ENCODE data around the gene GMFB.

The GMFB gene

GRCh38 chr14:54497224-54497623, 8.4 kb upstream of the GMFB start:
- no peak for FAIRE-seq
- no peak for DNase-seq (ENCODE audit: extremely low spot score, insufficient read length, low read depth)

- FAIRE-seq (no peak), DNase-seq (ENCODE audit: extremely low spot score, insufficient read length, low read depth) (no peak)
These were observed 4.5 kb upstream of the GMFB start for GRCh38 chr14:54493293-54493692.

DNA sequence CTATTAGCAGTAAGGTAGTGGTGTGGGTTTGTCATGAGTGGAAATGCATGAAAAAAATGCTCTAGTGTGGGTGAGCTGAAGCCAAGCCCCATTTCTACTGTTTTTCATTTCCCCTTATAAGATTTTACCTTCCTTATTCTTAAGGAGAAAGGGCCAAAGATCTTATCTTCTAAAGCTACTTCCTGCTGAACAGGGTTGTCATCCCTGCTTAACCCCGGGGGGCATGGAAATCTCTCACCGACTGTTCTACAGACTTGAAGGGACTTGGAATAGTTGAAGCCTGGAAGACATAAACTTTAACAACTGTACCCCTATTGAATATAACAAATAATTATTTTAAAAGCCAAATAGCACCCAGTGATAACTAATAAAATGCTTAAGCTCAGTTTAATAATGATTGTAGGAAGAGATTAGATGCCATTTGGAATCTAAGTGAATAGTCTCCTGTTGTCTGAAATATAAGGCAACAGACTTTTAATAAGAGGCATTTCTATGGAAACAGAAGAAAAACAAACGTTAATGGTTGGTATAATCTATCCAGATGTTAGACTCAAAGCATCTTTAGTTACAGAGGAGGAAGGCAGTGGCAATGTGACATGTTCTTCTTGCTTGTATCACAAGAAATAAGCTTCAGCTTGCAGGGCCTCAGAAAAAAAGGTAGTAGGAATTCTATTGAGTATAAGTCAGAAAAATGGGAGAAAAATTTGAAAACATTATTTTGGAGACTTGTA, 1.8 kb upstream of the GMFB start:
- DNase-seq (ENCODE audit: extremely low spot score, insufficient read length, low read depth) (no peak), FAIRE-seq (no peak)

DNA sequence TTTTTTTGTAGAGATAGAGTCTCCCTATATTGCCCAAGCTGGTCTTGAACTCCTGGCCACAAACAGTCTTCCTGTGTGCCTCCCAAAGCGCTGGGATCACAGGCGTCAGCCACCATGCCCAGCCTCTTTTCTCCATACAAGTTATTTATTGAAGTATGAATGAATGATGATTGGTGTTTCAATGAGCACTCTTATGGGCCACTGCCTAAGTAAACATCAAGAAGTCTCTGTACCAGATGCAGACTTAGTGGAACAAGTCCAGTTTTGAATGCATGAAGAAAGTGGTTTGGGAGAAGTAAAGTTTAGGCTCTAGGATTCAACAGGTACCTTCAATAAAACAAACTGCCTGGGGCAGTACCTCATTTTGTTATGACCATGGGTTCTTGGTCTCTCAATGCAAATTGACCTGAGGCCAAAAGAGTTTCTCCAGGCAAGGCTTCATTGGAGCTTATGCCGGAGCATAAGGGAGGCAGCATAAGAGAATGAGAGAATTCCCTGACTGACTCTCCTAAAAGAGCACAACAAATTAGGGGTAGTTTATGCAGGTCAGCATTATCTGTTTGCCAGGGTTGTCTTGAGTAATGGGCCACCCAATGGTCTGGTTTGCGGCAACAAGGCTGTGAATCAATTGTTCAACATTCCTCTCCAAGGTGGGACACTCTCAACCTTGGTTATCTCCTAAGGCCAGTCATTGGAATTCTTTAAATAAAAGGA, 1.1 kb upstream of the GMFB start:
- FAIRE-seq (no peak), DNase-seq (ENCODE audit: extremely low spot score, insufficient read length, low read depth) (no peak)

DNA sequence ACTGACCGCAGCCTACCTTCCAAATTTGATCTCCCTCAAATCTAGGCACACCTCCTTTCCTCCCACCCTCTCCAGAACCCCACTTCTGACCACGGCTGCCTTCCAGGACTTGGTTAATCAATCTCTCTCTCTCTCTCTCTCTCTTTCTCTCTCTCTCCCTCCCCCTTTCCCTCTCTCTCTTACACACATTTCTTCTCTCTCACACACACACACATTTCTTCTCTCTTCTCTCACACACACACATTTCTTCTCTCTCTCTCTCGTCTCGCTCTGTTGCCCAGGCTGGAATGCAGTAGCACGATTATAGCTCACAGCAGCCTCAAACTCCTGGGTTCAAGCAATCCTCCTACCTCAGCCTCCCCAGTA, 521 bp upstream of the GMFB start:
- FAIRE-seq (peak; percentile 15), DNase-seq (ENCODE audit: extremely low spot score, insufficient read length, low read depth) (no peak)

GRCh38 chr14:54488318-54488645, 498 bp downstream of the GMFB start:
- DNase-seq (ENCODE audit: extremely low spot score, insufficient read length, low read depth) (no peak), FAIRE-seq (no peak)

DNA sequence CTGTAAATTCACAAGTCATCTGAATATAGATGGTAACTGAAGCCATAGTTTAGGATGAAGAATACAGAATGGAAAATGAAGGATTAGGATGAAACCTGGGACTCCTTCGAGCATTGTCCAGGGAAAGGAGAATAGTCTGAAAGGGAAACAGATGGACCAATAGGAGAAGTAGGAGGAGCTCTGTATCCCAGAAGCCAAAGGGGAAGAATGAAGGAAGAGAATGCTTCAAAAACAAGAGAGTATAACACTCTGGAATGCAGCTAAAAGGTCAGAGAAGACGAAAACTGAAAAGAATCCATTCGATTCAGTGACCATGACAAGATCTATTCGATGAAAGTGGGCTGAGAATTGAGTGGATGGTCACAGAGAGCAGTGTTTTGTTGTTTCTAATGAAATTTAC, 1.0 kb downstream of the GMFB start:
- no peak for FAIRE-seq
- no peak for DNase-seq (ENCODE audit: extremely low spot score, insufficient read length, low read depth)

- FAIRE-seq, result no peak
- DNase-seq (ENCODE audit: extremely low spot score, insufficient read length, low read depth), result no peak
These were observed 2.1 kb downstream of the GMFB start for GRCh38 chr14:54486685-54487084.

DNA sequence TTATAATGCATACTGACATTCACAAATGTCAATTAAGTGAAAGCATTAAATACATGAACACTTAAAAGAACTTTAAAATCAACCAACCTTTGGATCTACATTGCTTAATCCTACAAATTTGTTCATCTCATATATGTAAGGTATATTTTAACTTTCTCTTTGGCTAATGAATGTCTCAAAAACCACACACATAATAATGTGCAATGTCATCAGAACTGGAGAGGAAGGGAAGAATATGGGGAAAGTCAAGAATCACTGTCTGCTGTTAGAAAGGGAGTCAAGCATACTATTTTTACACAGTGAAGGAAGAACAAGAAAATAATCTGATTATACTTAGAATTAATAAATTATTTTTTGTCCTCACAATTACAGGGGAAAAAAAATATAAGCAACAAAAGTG, 4.9 kb downstream of the GMFB start:
- DNase-seq (ENCODE audit: extremely low spot score, insufficient read length, low read depth) (no peak), FAIRE-seq (peak; percentile 15)

GRCh38 chr14:54483073-54483745, 5.6 kb downstream of the GMFB start:
- FAIRE-seq, result peak; percentile 73

DNA sequence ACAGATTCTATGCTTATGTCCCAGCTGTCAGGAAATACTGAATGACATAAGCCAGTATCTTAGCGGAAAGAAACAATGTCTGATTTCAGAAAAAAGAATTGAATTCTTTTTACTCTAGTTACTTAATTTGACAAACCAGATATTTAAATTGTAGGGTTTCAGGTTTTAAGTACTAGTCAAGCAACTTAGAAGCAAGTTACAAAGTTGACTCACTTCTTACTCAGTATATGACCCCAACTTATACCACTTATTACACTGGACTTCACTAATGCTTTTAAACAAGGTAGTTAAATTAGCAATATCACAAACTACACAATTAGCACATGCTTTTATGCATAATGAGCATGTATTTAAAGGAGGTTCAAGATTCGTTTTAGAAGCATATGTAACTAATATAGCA, 7.1 kb downstream of the GMFB start:
- DNase-seq (ENCODE audit: extremely low spot score, insufficient read length, low read depth), result no peak
- FAIRE-seq, result no peak

More at GRCh38 chr14:54483073-54483745, 5.6 kb downstream of the GMFB start:
- DNase-seq (ENCODE audit: extremely low spot score, insufficient read length, low read depth), result no peak

GRCh38 chr14:54480830-54481562, 7.8 kb downstream of the GMFB start:
- DNase-seq (ENCODE audit: extremely low spot score, insufficient read length, low read depth) (no peak), FAIRE-seq (no peak)

GRCh38 chr14:54478636-54479215, 10.1 kb downstream of the GMFB start:
- DNase-seq (ENCODE audit: extremely low spot score, insufficient read length, low read depth) (no peak), FAIRE-seq (no peak)

DNA sequence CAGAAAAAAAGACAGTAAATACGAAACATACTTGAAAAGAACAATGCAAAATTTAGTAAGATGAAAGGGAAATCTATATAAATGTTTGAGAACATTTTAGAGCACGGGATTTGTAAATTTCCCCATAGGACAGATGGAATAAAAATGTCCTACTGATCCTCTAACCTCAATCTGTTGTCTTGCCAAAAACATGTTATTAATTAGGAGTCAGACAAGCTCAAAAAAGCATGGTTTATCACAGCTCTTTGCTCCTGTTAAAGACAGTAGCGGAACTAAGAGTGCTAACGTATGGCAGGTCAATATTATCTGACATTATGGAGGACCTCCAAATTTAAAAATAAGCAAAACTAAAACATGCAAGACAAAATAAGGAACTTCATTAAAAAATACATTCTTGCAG, 12.9 kb downstream of the GMFB start:
- no peak for FAIRE-seq
- no peak for DNase-seq (ENCODE audit: extremely low spot score, insufficient read length, low read depth)

GRCh38 chr14:54475187-54475899, 13.4 kb downstream of the GMFB start:
- DNase-seq (ENCODE audit: extremely low spot score, insufficient read length, low read depth), result no peak
- FAIRE-seq, result no peak

DNA sequence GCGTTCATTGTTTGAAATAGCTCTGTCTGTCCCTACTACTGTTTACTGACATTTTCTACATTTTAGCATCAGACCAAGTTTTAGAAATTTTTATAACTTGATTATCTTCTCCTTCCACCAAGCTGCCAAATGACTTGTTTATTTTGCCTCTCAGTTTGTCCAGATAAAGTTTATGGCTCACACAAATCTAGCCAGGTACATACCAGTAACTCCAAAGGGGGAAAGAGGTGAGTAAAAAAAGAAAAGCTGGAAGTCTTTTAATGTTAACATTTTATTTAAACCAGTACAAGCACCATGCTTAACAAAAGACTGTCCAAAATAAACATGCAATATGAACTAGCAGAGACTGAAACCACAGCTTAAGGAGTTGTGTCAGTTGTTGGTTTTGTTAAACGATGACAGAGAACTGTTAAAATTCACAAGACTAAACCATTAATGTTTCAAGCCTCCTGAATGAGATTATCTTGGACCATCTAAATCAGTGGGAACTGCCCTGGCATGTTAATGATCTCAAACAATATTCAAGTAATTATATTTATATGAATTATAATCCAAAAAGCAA, 14.5 kb downstream of the GMFB start:
- DNase-seq (ENCODE audit: extremely low spot score, insufficient read length, low read depth) (no peak), FAIRE-seq (peak; percentile 38)

DNA sequence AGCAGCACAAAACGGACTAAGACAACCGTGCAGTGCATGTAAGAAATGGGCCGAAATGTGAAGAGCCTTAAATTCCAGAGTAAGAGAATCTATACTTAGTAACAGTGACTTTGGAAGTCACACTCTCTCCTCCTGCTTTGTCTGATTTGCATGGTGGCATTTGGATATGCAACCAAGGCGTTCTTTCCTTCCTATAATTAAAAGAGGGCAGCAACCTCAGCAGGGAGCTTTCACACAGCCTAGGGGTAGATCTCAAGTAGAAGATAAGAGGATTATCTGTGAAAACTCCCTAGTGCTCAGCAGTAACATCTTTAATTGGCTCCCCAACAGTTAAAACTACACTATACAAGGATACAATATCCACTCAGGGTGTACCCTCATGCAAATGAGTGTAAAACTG, 16.5 kb downstream of the GMFB start:
- FAIRE-seq (no peak), DNase-seq (ENCODE audit: extremely low spot score, insufficient read length, low read depth) (no peak)

- DNase-seq (ENCODE audit: extremely low spot score, insufficient read length, low read depth), result no peak
- FAIRE-seq, result no peak
These were observed 17.1 kb downstream of the GMFB start for GRCh38 chr14:54471641-54472040.

DNA sequence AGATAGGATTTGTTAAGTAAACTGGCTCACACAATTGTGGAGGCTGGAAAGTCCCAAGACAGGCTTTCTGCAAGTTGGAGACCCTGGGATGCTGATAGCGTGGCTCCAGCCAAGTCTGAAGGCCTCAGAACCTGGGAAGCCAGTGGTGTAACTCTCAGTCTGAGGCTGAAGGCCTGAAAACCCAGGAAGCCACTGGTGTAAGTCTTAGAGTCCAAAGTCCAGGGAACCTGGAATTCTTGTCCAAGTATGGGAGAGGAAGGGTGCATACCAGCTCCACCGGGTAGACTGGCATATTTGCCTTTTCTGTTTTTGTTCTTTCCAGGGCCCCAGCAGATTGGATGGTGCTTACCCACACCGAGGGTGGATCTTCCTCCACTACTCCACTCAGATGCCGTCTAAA, 18.1 kb downstream of the GMFB start:
- no peak for DNase-seq (ENCODE audit: extremely low spot score, insufficient read length, low read depth)
- no peak for FAIRE-seq

- FAIRE-seq (no peak), DNase-seq (ENCODE audit: extremely low spot score, insufficient read length, low read depth) (no peak)
These were observed 21.5 kb downstream of the GMFB start for GRCh38 chr14:54467280-54467679.

Measured in GM18507 (cell line).